ENCODE measurements around the gene ATPAF2. TPM values are rescaled to one million over a fixed set of nuclear protein-coding genes. Genes with fewer than 3 reads are reported as not detected.

Gene ATPAF2
- total RNA-seq, 1 experiment from 2014 or later: 18.6 TPM

DNA sequence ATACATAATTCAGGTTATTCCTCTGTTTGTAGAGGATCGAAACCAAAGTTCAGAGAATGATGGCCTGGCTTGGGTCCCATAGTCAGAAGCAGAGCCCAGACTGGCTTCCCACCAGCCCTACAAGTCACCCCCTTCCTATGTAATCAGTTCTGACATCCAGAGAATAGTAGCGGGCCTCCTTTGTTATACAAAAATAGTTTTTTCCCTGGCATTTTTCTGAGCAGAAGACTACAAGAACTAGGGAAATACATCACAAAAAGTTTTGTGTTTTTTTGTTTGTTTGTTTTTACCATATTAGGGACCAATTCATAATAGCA is 19.2 kb downstream of the ATPAF2 start:
- intact Hi-C loops (cut with micrococcal nuclease): no loop called here
- ChIA-PET POLR2A (interaction anchor here (1.2 kb wide), 1 partner anchor 62 kb away, joined by 3 read pairs; no protein-coding TSS in a partner anchor), CTCF (no interaction called here)
- H3K4me3 Mint-ChIP-seq (ENCODE audit: unreplicated experiment): no peak overlapping the region
- DNase-seq (ENCODE audit: unreplicated experiment): no peak
- no peaks in the 10 kb centered on the region for H3K4me1 Mint-ChIP-seq (ENCODE audit: insufficient read depth, unreplicated experiment)
- BruUV-seq (replicated peaks): no TSS peak
- no peaks in the 10 kb centered on the region for H3K9me3 Mint-ChIP-seq (ENCODE audit: unreplicated experiment)
- H3K27me3 Mint-ChIP-seq (ENCODE audit: insufficient read depth, unreplicated experiment): no peaks in the 10 kb centered on the region
- TF ChIP-seq, protein P1, sequence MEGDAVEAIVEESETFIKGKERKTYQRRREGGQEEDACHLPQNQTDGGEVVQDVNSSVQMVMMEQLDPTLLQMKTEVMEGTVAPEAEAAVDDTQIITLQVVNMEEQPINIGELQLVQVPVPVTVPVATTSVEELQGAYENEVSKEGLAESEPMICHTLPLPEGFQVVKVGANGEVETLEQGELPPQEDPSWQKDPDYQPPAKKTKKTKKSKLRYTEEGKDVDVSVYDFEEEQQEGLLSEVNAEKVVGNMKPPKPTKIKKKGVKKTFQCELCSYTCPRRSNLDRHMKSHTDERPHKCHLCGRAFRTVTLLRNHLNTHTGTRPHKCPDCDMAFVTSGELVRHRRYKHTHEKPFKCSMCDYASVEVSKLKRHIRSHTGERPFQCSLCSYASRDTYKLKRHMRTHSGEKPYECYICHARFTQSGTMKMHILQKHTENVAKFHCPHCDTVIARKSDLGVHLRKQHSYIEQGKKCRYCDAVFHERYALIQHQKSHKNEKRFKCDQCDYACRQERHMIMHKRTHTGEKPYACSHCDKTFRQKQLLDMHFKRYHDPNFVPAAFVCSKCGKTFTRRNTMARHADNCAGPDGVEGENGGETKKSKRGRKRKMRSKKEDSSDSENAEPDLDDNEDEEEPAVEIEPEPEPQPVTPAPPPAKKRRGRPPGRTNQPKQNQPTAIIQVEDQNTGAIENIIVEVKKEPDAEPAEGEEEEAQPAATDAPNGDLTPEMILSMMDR (IDR thresholded peaks at IDR 0.05; ENCODE audit: unreplicated experiment): no peak
- H3K36me3 Mint-ChIP-seq (ENCODE audit: insufficient read depth, unreplicated experiment): peaks cover 10% of the 10 kb centered on the region
- no peak overlapping the region for H3K27ac Mint-ChIP-seq (ENCODE audit: low read depth, unreplicated experiment)

DNA sequence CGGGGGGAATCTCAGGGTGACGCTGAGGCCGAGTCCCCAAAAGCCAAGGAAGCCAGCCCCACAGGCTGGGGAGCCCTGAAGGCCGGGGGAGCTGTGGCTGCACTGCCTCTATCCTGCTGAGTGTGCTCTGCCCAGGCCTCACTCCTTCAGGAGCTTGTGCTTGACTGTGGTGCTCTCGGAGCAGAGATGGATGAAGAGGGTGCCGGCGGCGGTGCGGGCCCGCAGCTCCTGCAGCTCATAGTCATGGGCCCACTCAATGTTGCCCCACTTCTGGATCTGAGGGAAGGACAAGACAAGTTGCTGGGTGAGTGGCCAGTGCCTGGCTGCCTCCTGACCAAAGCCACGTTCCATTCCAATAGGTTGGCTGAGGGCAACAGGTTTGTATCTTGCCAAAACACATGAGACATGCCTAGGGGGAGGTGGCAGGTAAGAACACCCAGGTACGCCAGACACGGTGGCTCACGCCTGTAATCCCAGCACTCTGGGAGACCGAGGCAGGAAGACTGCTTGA is 20.5 kb downstream of the ATPAF2 start:
- H3K27ac Mint-ChIP-seq (ENCODE audit: low read depth, unreplicated experiment): no peak overlapping the region
- H3K36me3 Mint-ChIP-seq (ENCODE audit: insufficient read depth, unreplicated experiment): peaks cover 10% of the 10 kb centered on the region
- no peaks in the 10 kb centered on the region for H3K9me3 Mint-ChIP-seq (ENCODE audit: unreplicated experiment)
- DNase-seq (ENCODE audit: unreplicated experiment): no peak
- TF ChIP-seq, protein P1 (IDR thresholded peaks at IDR 0.05; ENCODE audit: unreplicated experiment): no peak
- H3K27me3 Mint-ChIP-seq (ENCODE audit: insufficient read depth, unreplicated experiment): no peaks in the 10 kb centered on the region
- no peak overlapping the region for H3K4me3 Mint-ChIP-seq (ENCODE audit: unreplicated experiment)
- no TSS peak for BruUV-seq (replicated peaks)
- ChIA-PET POLR2A (interaction anchor here (1.1 to 1.2 kb wide), 2 partner anchors 11 to 61 kb away, joined by 3 read pairs; no protein-coding TSS in a partner anchor), CTCF (no interaction called here)
- H3K4me1 Mint-ChIP-seq (ENCODE audit: insufficient read depth, unreplicated experiment): no peaks in the 10 kb centered on the region
- intact Hi-C loops (cut with micrococcal nuclease): no loop called here

DNA sequence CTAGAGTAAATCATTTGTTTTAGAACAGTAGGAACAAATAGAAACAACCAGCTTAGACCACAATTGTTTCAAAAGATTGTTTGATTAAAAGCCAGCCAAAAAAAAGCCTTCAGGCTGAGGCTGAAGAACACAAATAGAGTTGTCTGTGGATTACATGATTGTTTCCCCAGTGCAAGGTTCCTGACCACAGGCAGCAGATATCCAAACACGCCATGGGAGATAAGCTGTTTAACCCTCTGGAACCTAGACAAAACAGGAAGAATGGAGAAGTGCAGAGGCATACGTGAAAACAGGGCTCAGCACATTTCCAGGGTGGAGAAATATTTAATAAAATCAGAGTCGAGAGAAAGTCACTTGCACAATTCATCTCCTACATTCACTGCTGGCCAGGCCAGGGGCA is 21.0 kb downstream of the ATPAF2 start:
- no peak overlapping the region for H3K4me3 Mint-ChIP-seq (ENCODE audit: unreplicated experiment)
- no peak for DNase-seq (ENCODE audit: unreplicated experiment)
- no TSS peak for BruUV-seq (replicated peaks)
- POLR2A ChIA-PET: interaction anchor here (1.1 kb wide), 1 partner anchor 12 kb away, joined by 3 read pairs; no protein-coding TSS in a partner anchor
- H3K9me3 Mint-ChIP-seq (ENCODE audit: unreplicated experiment): no peaks in the 10 kb centered on the region
- no peak overlapping the region for H3K27ac Mint-ChIP-seq (ENCODE audit: low read depth, unreplicated experiment)
- TF ChIP-seq, protein P1 (IDR thresholded peaks at IDR 0.05; ENCODE audit: unreplicated experiment): no peak
- intact Hi-C loops (cut with micrococcal nuclease): no loop called here
- CTCF ChIA-PET: interaction anchor here (0.6 kb wide), 1 partner anchor 12 kb away, joined by 3 read pairs; no protein-coding TSS in a partner anchor
- H3K36me3 Mint-ChIP-seq (ENCODE audit: insufficient read depth, unreplicated experiment): peaks cover 10% of the 10 kb centered on the region
- H3K27me3 Mint-ChIP-seq (ENCODE audit: insufficient read depth, unreplicated experiment): no peaks in the 10 kb centered on the region
- no peaks in the 10 kb centered on the region for H3K4me1 Mint-ChIP-seq (ENCODE audit: insufficient read depth, unreplicated experiment)

DNA sequence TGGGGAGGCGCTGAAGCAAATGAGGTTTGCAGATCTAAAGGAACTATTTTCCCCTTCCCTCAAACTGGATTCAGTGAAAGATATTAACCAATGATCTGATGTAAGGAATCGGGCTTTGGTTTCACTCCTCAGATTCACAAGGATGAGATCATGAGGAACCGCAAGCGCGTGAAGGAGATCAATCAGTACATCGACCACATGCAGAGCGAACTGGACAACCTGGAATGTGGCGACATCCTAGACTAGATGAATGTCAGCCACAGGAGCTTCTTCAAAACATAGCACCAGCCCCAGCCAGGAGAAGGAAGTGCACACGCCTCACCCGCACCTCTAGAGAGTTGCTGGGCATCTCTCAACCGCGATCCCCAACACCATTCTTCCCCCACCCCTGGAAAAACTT is 22.5 kb downstream of the ATPAF2 start:
- no peaks in the 10 kb centered on the region for H3K27me3 Mint-ChIP-seq (ENCODE audit: insufficient read depth, unreplicated experiment)
- H3K9me3 Mint-ChIP-seq (ENCODE audit: unreplicated experiment): no peaks in the 10 kb centered on the region
- intact Hi-C loops (cut with micrococcal nuclease): no loop called here
- H3K4me3 Mint-ChIP-seq (ENCODE audit: unreplicated experiment): no peak overlapping the region
- DNase-seq (ENCODE audit: unreplicated experiment): no peak
- BruUV-seq (replicated peaks): no TSS peak
- H3K27ac Mint-ChIP-seq (ENCODE audit: low read depth, unreplicated experiment): no peak overlapping the region
- TF ChIP-seq, protein P1 (IDR thresholded peaks at IDR 0.05; ENCODE audit: unreplicated experiment): no peak
- ChIA-PET POLR2A (no interaction called here), CTCF (interaction anchor here (0.7 to 1.2 kb wide), 3 partner anchors 17 to 97 kb away, joined by 3 to 6 read pairs (median 4); partner anchors contain the start of gene DRC3)
- H3K4me1 Mint-ChIP-seq (ENCODE audit: insufficient read depth, unreplicated experiment): no peaks in the 10 kb centered on the region
- peaks cover 8% of the 10 kb centered on the region for H3K36me3 Mint-ChIP-seq (ENCODE audit: insufficient read depth, unreplicated experiment)
